Urothelium cell line (cell line): Measurements from ENCODE around the gene COL6A1.
A peak's percentile ranks its signal among the peaks of the same experiment; 100 is the strongest.

Source experiments
- DNase-seq: peaks from one replicate; pipeline ENCODE4 v3.0.0; 2011; ENCODE audit warnings: low spot score, mixed read lengths
- FAIRE-seq: peaks from 2 replicates; lab custom pipeline; 2011; peaks lifted over from hg19 to GRCh38; lab: Jason Lieb, UNC

The COL6A1 gene

GRCh38 chr21:45979651-45980050, 1.9 kb upstream of the COL6A1 start:
- DNase-seq (no peak), FAIRE-seq (no peak)

DNA sequence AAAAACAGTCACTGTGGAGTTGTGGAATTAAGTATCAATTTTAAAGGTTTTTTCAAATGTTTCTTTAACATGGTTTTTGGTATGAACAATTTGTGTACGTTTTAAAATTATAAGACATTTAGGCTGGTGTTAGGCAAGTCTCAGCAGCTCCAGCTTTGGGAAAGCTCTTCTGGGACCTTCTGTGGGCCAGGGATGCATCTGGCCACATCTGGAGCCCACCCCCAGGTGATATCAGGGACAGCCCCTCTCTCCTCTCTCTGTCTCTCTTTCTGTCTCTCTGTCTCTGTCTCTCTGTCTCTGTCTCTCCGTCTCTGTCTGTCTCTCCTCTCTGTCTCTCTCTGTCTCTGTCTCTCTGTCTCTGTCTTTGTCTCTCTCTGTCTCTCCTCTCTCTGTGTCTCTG, 1.3 kb upstream of the COL6A1 start:
- FAIRE-seq = no peak

DNA sequence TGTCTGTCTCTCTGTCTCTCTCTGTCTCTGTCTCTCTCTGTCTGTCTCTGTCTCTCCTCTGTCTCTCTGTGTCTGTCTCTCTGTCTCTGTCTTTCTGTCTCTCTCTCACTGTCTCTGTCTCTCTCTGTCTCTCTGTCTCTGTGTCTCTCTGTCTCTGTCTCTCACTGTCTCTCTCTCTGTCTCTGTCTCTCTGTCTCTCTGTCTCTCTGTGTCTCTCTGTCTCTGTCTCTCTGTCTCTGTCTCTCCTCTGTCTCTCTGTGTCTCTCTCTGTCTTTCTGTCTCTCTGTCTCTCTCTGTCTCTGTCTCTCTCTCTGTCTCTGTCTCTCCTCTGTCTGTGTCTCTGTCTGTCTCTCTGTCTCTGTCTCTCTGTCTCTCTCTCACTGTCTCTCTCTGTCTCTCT, 873 bp upstream of the COL6A1 start:
- FAIRE-seq (no peak), DNase-seq (no peak)

More for the DNA sequence above, 1.3 kb upstream of the COL6A1 start:
- no peak for DNase-seq

DNA sequence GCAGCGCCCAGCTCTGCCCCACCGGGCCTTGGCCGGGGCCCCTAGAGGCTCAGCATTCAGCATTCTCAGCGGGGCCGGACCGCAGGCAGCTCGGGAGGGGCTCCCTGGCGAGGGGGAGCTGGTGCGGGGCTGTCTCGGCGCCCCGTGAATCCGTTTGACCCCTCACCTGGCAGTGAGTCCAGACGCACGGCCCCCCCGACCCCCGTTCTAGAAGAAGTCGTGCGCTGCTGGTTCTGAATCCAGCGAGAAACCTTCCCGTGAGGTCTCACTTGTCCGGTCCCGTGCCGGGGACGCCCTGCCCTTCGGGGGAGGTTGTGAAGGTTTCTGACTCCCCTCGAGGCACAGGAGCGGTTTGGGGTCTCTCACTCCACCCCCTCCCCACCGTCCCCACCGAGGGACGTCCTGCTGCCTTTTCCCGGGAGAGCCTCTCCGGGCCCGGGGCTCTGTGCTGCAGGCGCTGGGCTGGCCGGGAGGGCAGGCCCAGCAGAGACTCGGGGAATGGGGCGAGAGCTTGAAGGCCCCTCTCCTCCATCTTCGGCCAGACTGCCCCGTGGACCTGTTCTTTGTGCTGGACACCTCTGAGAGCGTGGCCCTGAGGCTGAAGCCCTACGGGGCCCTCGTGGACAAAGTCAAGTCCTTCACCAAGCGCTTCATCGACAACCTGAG, 655 bp downstream of the COL6A1 start:
- no peak for DNase-seq
- no peak for FAIRE-seq

DNA sequence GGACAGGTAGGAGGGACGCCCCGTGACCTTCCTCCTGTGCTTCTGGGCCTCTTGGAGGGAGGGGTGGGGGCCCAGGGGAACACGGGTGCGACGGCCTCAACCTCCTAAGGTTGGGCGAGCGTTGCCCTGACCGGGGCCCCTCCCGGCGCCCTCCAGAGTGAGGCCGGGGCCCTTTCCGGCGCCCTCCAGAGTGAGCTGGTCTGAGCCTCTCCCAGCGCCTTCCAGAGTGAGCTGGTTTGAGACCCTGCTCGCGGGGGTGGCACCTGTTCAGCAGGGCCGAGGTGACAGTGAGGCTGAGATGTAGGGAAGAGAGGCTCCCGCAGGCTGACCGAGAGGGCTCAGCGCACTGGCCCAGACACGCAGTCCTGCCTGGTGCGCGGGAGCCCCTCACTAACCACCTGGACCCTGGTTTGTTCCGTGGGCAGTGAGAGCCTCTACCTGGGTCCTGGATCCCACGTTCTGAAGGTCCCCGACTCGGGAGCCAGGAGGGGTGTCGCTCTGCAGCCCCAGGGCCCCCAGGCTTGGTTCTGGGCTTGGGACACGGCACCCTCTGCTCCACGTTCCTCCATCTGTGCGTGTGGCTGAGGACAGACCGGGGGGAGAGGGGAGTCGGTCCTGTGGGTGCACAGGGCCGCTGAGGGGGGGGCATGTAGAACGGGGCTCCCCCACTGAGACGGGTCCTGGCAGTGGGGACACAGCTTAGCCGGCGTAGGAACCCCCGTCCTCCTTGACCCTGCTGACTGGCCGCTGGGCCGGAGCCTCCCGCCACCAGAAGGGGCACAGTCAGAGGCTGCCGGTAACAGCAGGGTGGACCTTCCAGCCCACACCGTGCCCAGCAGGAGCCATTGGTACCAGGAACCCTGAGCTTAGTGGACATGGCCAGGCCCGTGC, 1.4 kb downstream of the COL6A1 start:
- no peak for DNase-seq
- FAIRE-seq = no peak

- FAIRE-seq (no peak), DNase-seq (no peak)
Measured at GRCh38 chr21:45983649-45983965, 2.0 kb downstream of the COL6A1 start.

- DNase-seq = no peak
- no peak for FAIRE-seq
Measured at GRCh38 chr21:45983981-45984551, 2.5 kb downstream of the COL6A1 start.

DNA sequence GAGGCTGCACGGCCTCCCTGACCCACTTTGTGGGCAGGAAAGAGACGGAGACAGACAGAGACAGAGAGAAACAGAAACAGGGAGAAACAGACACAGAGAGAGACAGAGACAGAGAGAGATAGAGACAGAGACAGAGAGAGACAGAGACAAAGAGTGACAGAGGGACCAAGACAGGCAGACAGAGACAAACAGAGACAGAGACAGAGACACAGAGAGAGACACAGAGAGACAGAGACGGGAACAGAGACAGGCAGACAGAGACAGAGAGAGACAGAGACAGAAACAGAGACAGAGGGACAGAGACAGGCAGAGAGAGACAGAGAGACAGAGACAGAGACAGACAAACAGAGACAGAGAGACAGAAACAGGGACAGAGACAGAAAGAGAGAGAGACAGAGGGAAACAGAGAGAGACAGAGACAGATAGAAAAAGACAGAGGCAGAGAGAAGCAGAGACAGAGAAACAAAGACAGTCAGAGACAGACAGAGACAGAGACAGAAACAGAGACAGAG, 3.1 kb downstream of the COL6A1 start:
- DNase-seq (no peak), FAIRE-seq (peak; percentile 74)

- FAIRE-seq (no peak), DNase-seq (no peak)
Measured at GRCh38 chr21:45985471-45986315, 4.1 kb downstream of the COL6A1 start.

DNA sequence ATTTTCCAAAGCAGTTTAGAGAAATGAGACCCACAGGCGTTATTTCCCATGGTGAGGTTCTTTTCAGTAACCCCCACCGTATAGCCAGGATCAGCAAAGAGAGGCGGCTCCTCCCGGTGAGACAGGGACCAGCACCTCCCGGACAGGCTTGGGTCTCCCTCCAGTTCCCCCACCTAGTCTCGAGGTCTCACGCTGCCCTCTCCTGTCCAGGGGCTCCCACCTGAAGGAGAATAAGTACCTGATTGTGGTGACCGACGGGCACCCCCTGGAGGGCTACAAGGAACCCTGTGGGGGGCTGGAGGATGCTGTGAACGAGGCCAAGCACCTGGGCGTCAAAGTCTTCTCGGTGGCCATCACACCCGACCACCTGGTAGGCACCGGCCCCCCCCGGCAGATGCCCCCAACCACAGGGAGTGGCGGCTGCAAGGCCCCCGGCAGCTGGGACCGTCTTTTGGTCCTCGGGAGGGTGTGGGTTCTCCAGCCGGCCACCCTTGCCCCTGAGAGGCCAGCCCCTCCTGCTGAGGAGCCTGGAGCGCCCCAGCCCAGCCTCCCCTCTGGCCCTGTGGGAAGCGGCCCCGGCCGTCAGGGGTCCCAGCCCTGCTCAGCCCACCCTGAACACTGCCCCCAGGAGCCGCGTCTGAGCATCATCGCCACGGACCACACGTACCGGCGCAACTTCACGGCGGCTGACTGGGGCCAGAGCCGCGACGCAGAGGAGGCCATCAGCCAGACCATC, 4.9 kb downstream of the COL6A1 start:
- DNase-seq = no peak
- no peak for FAIRE-seq

DNA sequence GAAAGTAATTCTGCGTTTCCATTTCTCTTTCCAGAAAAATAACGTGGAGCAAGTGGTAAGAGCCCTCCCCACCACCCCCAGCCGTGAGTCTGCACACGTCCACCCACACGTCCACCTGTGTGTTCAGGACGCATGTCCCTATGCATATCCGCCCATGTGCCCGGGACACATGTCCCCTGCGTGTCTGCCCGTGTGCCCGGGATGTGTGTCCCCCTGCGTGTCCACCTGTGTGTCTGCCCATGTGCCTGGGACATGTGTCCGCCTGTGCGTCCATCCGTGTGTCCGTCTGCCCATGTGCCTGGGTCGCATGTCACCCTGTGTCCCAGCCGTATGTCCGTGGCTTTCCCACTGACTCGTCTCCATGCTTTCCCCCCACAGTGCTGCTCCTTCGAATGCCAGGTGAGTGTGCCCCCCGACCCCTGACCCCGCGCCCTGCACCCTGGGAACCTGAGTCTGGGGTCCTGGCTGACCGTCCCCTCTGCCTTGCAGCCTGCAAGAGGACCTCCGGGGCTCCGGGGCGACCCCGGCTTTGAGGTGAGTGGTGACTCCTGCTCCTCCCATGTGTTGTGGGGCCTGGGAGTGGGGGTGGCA, 5.6 kb downstream of the COL6A1 start:
- FAIRE-seq (peak; percentile 73), DNase-seq (no peak)

- no peak for FAIRE-seq
- no peak for DNase-seq
Measured at GRCh38 chr21:45988366-45989347, 7.1 kb downstream of the COL6A1 start.

DNA sequence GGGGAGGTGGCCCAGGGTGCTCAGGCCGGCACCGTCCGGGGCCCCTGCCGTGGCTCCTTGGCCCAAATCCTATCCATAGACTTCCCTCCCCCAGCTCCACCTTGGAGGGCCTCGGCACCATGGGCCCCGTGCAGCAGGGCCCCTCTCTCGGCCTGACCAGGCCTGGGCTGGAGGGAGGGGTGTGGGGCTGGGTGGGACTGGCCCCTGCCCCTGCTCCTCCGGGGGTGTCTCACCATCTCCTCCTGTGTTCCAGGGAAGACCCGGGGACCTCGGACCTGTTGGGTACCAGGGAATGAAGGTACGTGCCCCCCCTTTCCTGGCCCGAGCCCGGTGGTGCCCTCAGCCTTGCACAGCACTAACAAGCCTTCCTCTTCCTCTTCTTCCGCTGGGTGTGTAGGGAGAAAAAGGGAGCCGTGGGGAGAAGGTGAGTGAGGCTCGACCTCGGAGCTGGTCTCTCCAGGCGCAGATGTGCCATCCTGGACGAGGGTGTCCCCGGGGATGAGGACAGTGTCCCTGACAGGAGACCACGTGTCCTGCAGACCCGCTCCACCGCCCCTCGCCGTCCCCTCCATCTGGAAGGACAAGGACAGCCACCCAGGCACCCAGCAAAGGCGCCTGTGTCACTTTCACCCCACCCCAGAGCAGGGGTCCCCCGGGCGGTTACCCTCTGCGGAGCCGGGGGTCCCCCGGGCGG, 7.9 kb downstream of the COL6A1 start:
- FAIRE-seq = no peak
- no peak for DNase-seq

GRCh38 chr21:45990049-45990711, 8.6 kb downstream of the COL6A1 start:
- DNase-seq (no peak), FAIRE-seq (peak; percentile 74)

- DNase-seq = no peak
- no peak for FAIRE-seq
Measured at GRCh38 chr21:45990741-45991605, 9.4 kb downstream of the COL6A1 start.

DNA sequence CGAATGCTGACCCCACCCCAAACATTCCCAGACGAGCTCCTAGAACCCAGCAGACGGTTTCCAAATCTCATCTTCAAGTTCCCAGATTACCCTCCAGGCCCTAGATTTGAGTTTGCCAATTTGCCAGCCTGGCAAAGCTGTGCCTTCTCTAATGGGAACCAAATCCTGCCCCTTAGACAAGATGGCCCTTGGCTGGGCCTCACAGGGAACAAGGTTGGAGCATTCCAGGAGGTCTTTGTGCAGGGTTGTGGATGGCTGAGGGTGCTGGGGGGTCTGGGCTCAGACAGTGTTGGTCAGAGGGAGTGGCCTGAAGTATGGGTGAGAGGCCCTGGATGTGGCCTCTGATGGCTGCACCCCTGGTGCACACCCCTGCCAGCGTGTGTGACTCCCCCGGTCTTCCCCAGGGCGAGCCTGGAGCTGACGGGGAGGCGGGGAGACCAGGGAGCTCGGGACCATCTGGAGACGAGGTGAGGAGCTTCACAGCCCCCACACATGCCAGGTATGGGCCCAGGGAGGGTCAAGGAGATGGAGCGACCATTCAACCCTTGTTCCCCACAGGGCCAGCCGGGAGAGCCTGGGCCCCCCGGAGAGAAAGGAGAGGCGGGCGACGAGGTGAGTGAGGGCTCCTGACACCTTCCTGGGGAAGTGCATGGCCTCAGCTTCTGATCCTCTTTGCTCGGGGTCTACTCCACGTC, 10.2 kb downstream of the COL6A1 start:
- FAIRE-seq (no peak), DNase-seq (no peak)
